Measurements from ENCODE around the gene KPNA5. TPM values are rescaled to one million over a fixed set of nuclear protein-coding genes. Genes with fewer than 3 reads are reported as not detected.
"Not testable (repeated sequence)": the region's sequence is repeated elsewhere in the genome, so short reads cannot be mapped to it uniquely, and the experiment has no call there.

The KPNA5 gene
- total RNA-seq, 2 experiments from 2014 or later, result 60.0 to 66.0 TPM

- ChIA-PET POLR2A (interaction anchor here (0.6 to 1.7 kb wide), 3 partner anchors 10 to 406 kb away, joined by 3 read pairs; partner anchors contain the start of gene TSPYL1), CTCF (no interaction called here)
- peak overlapping the region; percentile 31 for H3K27ac Mint-ChIP-seq
- peaks cover 72% of the 10 kb centered on the region for H3K36me3 Mint-ChIP-seq (ENCODE audit: low read depth)
- H3K4me1 Mint-ChIP-seq (ENCODE audit: low read depth), result peaks cover 82% of the 10 kb centered on the region
- Histone ChIP-seq H3K27ac (ENCODE audit: low read depth in 1 of 2, low read length in 2 of 2) (no peak overlapping the region), H3K27me3 (ENCODE audit: control insufficient read depth in 1 of 2, insufficient read depth in 2 of 2, low read length in 2 of 2) (no peaks in the 10 kb centered on the region), H3K4me3 (ENCODE audit: low read length) (no peak overlapping the region), H3K9me3 (ENCODE audit: control insufficient read depth in 1 of 2, insufficient read depth in 1 of 2, low read length in 2 of 2) (no peaks in the 10 kb centered on the region), H3K4me1 (ENCODE audit: insufficient read depth, low read length) (peaks cover 20% of the 10 kb centered on the region), H3K36me3 (ENCODE audit: insufficient read depth, low read length) (peaks cover 6% of the 10 kb centered on the region)
- H3K9me3 Mint-ChIP-seq, result no peaks in the 10 kb centered on the region
- no peaks in the 10 kb centered on the region for H3K27me3 Mint-ChIP-seq
- no peak for TF ChIP-seq CTCF (IDR thresholded peaks at IDR 0.05)
- H3K4me3 Mint-ChIP-seq, result peak overlapping the region; percentile 30
- no peak for ATAC-seq (ENCODE audit: poor library complexity)
- intact Hi-C loops (cut with DNase I, micrococcal nuclease), result loop anchor here in 1 of 2 experiments (10.0 kb wide), 1 partner anchor 581 kb away; the partner anchor contains the start of gene NT5DC1
- no peak for DNase-seq
Measured at GRCh38 chr6:116685437-116685993, 4.5 kb downstream of the KPNA5 start.

GRCh38 chr6:116686475-116687101 lies 5.6 kb downstream of the KPNA5 start:
- H3K4me1 ChIP-seq (ENCODE audit: insufficient read depth, low read length), result peaks cover 17% of the 10 kb centered on the region
- CTCF ChIA-PET; H3K9me3 Mint-ChIP-seq; DNase-seq; H3K27ac ChIP-seq (ENCODE audit: low read depth in 1 of 2, low read length in 2 of 2); H3K4me3 Mint-ChIP-seq; H3K4me3 ChIP-seq (ENCODE audit: low read length); H3K9me3 ChIP-seq (ENCODE audit: control insufficient read depth in 1 of 2, insufficient read depth in 1 of 2, low read length in 2 of 2); H3K27me3 Mint-ChIP-seq; ATAC-seq (ENCODE audit: poor library complexity); H3K27me3 ChIP-seq (ENCODE audit: control insufficient read depth in 1 of 2, insufficient read depth in 2 of 2, low read length in 2 of 2): not testable (repeated sequence)
- peaks cover 14% of the 10 kb centered on the region for H3K36me3 ChIP-seq (ENCODE audit: insufficient read depth, low read length)
- intact Hi-C loops (cut with DNase I, micrococcal nuclease), result loop anchor here in 1 of 2 experiments (10.0 kb wide), 1 partner anchor 582 kb away; the partner anchor contains the start of gene NT5DC1
- POLR2A ChIA-PET, result interaction anchor here (1.7 kb wide), 1 partner anchor 407 kb away, joined by 3 read pairs; the partner anchor contains the start of gene TSPYL1
- Mint-ChIP-seq H3K36me3 (ENCODE audit: low read depth) (peaks cover 70% of the 10 kb centered on the region), H3K4me1 (ENCODE audit: low read depth) (peaks cover 77% of the 10 kb centered on the region), H3K27ac (peak overlapping the region; percentile 31)

GRCh38 chr6:116691154-116691553 lies 10.1 kb downstream of the KPNA5 start:
- no peak overlapping the region for H3K4me3 ChIP-seq (ENCODE audit: low read length)
- H3K4me1 ChIP-seq (ENCODE audit: insufficient read depth, low read length), result peaks cover 4% of the 10 kb centered on the region
- Mint-ChIP-seq H3K36me3 (ENCODE audit: low read depth) (peaks cover 84% of the 10 kb centered on the region), H3K27ac (no peak overlapping the region), H3K27me3 (no peaks in the 10 kb centered on the region), H3K4me1 (ENCODE audit: low read depth) (peaks cover 65% of the 10 kb centered on the region), H3K4me3 (no peak overlapping the region), H3K9me3 (no peaks in the 10 kb centered on the region)
- ChIA-PET POLR2A (no interaction called here), CTCF (no interaction called here)
- intact Hi-C loops (cut with DNase I, micrococcal nuclease), result no loop called here
- no peak for TF ChIP-seq CTCF (IDR thresholded peaks at IDR 0.05)
- H3K27me3 ChIP-seq (ENCODE audit: control insufficient read depth in 1 of 2, insufficient read depth in 2 of 2, low read length in 2 of 2), result no peaks in the 10 kb centered on the region
- H3K27ac ChIP-seq (ENCODE audit: low read depth in 1 of 2, low read length in 2 of 2), result no peak overlapping the region
- ATAC-seq (ENCODE audit: poor library complexity) (no peak), DNase-seq (no peak)
- peaks cover 31% of the 10 kb centered on the region for H3K36me3 ChIP-seq (ENCODE audit: insufficient read depth, low read length)
- no peaks in the 10 kb centered on the region for H3K9me3 ChIP-seq (ENCODE audit: control insufficient read depth in 1 of 2, insufficient read depth in 1 of 2, low read length in 2 of 2)

GRCh38 chr6:116692873-116693272 lies 11.9 kb downstream of the KPNA5 start:
- H3K27ac ChIP-seq (ENCODE audit: low read depth in 1 of 2, low read length in 2 of 2); POLR2A ChIA-PET; H3K27ac Mint-ChIP-seq; H3K4me3 ChIP-seq (ENCODE audit: low read length); H3K4me1 ChIP-seq (ENCODE audit: insufficient read depth, low read length); H3K9me3 ChIP-seq (ENCODE audit: control insufficient read depth in 1 of 2, insufficient read depth in 1 of 2, low read length in 2 of 2); intact Hi-C loops (cut with DNase I, micrococcal nuclease); H3K27me3 Mint-ChIP-seq; ATAC-seq (ENCODE audit: poor library complexity); DNase-seq; H3K9me3 Mint-ChIP-seq; CTCF ChIA-PET; H3K4me3 Mint-ChIP-seq; H3K27me3 ChIP-seq (ENCODE audit: control insufficient read depth in 1 of 2, insufficient read depth in 2 of 2, low read length in 2 of 2): not testable (repeated sequence)
- Mint-ChIP-seq H3K4me1 (ENCODE audit: low read depth) (peaks cover 58% of the 10 kb centered on the region), H3K36me3 (ENCODE audit: low read depth) (peaks cover 83% of the 10 kb centered on the region)
- peaks cover 36% of the 10 kb centered on the region for H3K36me3 ChIP-seq (ENCODE audit: insufficient read depth, low read length)

- H3K27ac Mint-ChIP-seq; CTCF ChIA-PET; H3K27ac ChIP-seq (ENCODE audit: low read depth in 1 of 2, low read length in 2 of 2); H3K9me3 ChIP-seq (ENCODE audit: control insufficient read depth in 1 of 2, insufficient read depth in 1 of 2, low read length in 2 of 2); POLR2A ChIA-PET; H3K4me1 ChIP-seq (ENCODE audit: insufficient read depth, low read length); intact Hi-C loops (cut with DNase I, micrococcal nuclease); DNase-seq; ATAC-seq (ENCODE audit: poor library complexity); H3K27me3 ChIP-seq (ENCODE audit: control insufficient read depth in 1 of 2, insufficient read depth in 2 of 2, low read length in 2 of 2); H3K4me3 Mint-ChIP-seq; H3K4me3 ChIP-seq (ENCODE audit: low read length); H3K9me3 Mint-ChIP-seq; H3K27me3 Mint-ChIP-seq: not testable (repeated sequence)
- H3K36me3 ChIP-seq (ENCODE audit: insufficient read depth, low read length), result peaks cover 36% of the 10 kb centered on the region
- Mint-ChIP-seq H3K4me1 (ENCODE audit: low read depth) (peaks cover 57% of the 10 kb centered on the region), H3K36me3 (ENCODE audit: low read depth) (peaks cover 84% of the 10 kb centered on the region)
Measured at GRCh38 chr6:116693275-116693674, 12.3 kb downstream of the KPNA5 start.
